Gastrocnemius medialis (tissue), 4 donors: ENCODE results near the gene GNAT1.

Experiments used
- CTCF ChIP-seq, 5 experiments: fragments of 450-650 bp in 3 of 5; fragments of 200-600 bp in 2 of 5; sonication (generic) in 2 of 5; IDR thresholded peaks in 4 of 5; conservative IDR thresholded peaks in 1 of 5; 1 replicate in 4 of 5; 2 replicates in 1 of 5; pipeline ENCODE4 v1.5.1; 2016 to 2019; ENCODE audit warnings: antibody characterized with exemption in 5 of 5, mild to moderate bottlenecking in 3 of 5, moderate library complexity in 3 of 5
- POLR2A ChIP-seq, 2 donors: fragments of 450-650 bp; IDR thresholded peaks; one replicate each; pipeline ENCODE4 v1.6.1; 2017; ENCODE audit warnings: antibody characterized with exemption in 2 of 2, mild to moderate bottlenecking in 2 of 2, moderate library complexity in 2 of 2

GRCh38 chr3:50147447-50147846 is 44.0 kb upstream of the GNAT1 start:
- TF ChIP-seq CTCF (IDR thresholded peaks at IDR 0.05 in 4 of 5, conservative IDR thresholded peaks at IDR 0.05 in 1 of 5) (no peak), POLR2A (IDR thresholded peaks at IDR 0.05) (no peak)
